WTC11 (cell line): Measurements from ENCODE around the gene LENG9. TPM values are rescaled to one million over a fixed set of nuclear protein-coding genes. Genes with fewer than 3 reads are reported as not detected.
A peak's percentile ranks its signal among the peaks of the same experiment; 100 is the strongest.

Experiments used
- ATAC-seq: fragments of 200-7000 bp; cut with Tn5 transposase; 2 replicates; pipeline ENCODE4 v1.10.0; 2021; ENCODE audit warnings: mild to moderate bottlenecking, moderate library complexity
- CTCF ChIA-PET: fragments of 300-600 bp; sonication (Branson Sonifier 250); formaldehyde crosslinking; loops from one replicate; lab custom pipeline; 2021; ENCODE audit warnings: antibody characterized with exemption; lab: Charles Lee
- POLR2A ChIA-PET: fragments of 350-600 bp; sonication (Branson Sonifier 250); formaldehyde crosslinking; loops from one replicate; lab custom pipeline; 2021; ENCODE audit warnings: antibody characterized with exemption; lab: Charles Lee
- DNase-seq: peaks from one replicate; pipeline ENCODE4 v3.0.0; 2021; ENCODE audit warnings: low spot score
- H3K27ac Mint-ChIP-seq: 2 replicates; pipeline ENCODE4 v1.8.0; 2021; ENCODE audit warnings: mixed read lengths
- H3K27me3 Mint-ChIP-seq: 2 replicates; pipeline ENCODE4 v1.8.0; 2021; ENCODE audit warnings: low read depth, mild to moderate bottlenecking, moderate library complexity, mixed read lengths
- H3K36me3 Mint-ChIP-seq: 2 replicates; pipeline ENCODE4 v1.8.0; 2021; ENCODE audit warnings: mixed read lengths
- H3K4me1 Mint-ChIP-seq: 2 replicates; pipeline ENCODE4 v1.8.0; 2022; ENCODE audit warnings: mixed read lengths
- H3K4me3 Mint-ChIP-seq: 2 replicates; pipeline ENCODE4 v1.8.0; 2021; ENCODE audit warnings: mild to moderate bottlenecking, moderate library complexity, mixed read lengths
- H3K9me3 Mint-ChIP-seq: 2 replicates; pipeline ENCODE4 v1.8.0; 2021; ENCODE audit warnings: mixed read lengths
- EMX1 ChIP-seq: fragments of 250-450 bp; sonication (Bioruptor Pico); IDR thresholded peaks from 2 replicates; pipeline ENCODE4 v1.8.0; 2021; ENCODE audit warnings: mild to moderate bottlenecking
- GABPB1 ChIP-seq: sonication (generic); formaldehyde crosslinking; IDR thresholded peaks from 2 replicates; pipeline ENCODE4 v1.8.1; 2023; ENCODE audit warnings: mild to moderate bottlenecking, missing genetic modification reagents
- GRHL2 ChIP-seq: fragments of 250-450 bp; sonication (Bioruptor Pico); IDR thresholded peaks from 2 replicates; pipeline ENCODE4 v1.8.0; 2022; ENCODE audit warnings: mild to moderate bottlenecking, moderate library complexity; ENCODE audit not compliant: insufficient replicate concordance, severe bottlenecking
- IRF2 ChIP-seq: sonication (generic); formaldehyde crosslinking; IDR thresholded peaks from 2 replicates; pipeline ENCODE4 v1.8.0; 2022; ENCODE audit warnings: low read depth, missing genetic modification reagents, borderline replicate concordance
- MXD4 ChIP-seq: fragments of 250-450 bp; sonication (Bioruptor Pico); IDR thresholded peaks from 2 replicates; pipeline ENCODE4 v1.8.0; 2021; ENCODE audit warnings: mild to moderate bottlenecking, moderate library complexity, borderline replicate concordance
- NFATC4 ChIP-seq: fragments of 250-450 bp; sonication (Bioruptor Pico); IDR thresholded peaks from 2 replicates; pipeline ENCODE4 v1.9.0; 2021; ENCODE audit warnings: mild to moderate bottlenecking
- NFE2L1 ChIP-seq: sonication (generic); formaldehyde crosslinking; IDR thresholded peaks from 2 replicates; pipeline ENCODE4 v1.8.1; 2023; ENCODE audit warnings: missing genetic modification reagents
- SOX15 ChIP-seq: fragments of 250-450 bp; sonication (Bioruptor Pico); IDR thresholded peaks from 2 replicates; pipeline ENCODE4 v1.9.0; 2021; ENCODE audit warnings: mild to moderate bottlenecking
- STAT6 ChIP-seq: sonication (generic); formaldehyde crosslinking; conservative IDR thresholded peaks from 2 replicates; pipeline ENCODE4 v1.8.1; 2023; ENCODE audit warnings: mild to moderate bottlenecking, low read depth, missing genetic modification reagents, moderate library complexity
- ZBTB21 ChIP-seq: sonication (generic); formaldehyde crosslinking; IDR thresholded peaks from 2 replicates; pipeline ENCODE4 v1.8.1; 2023; ENCODE audit warnings: mild to moderate bottlenecking, missing genetic modification reagents, borderline replicate concordance
- ZNF219 ChIP-seq: sonication (generic); formaldehyde crosslinking; IDR thresholded peaks from 2 replicates; pipeline ENCODE4 v1.8.0; 2023; ENCODE audit warnings: missing genetic modification reagents, mild to moderate bottlenecking, borderline replicate concordance
- total RNA-seq: library from RNA; stranded (reverse); gene quantifications from 3 replicates; pipeline ENCODE4 v1.2.3, GENCODE V29; 2021
- TF ChIP-seq, protein P1 (sequence below): fragments of 250-450 bp; sonication (Bioruptor Pico); IDR thresholded peaks from 2 replicates; pipeline ENCODE4 v1.9.0; 2021; ENCODE audit warnings: moderate library complexity, mild to moderate bottlenecking, inconsistent platforms, borderline replicate concordance
- TF ChIP-seq, protein P2 (sequence below): sonication (generic); formaldehyde crosslinking; IDR thresholded peaks from 2 replicates; pipeline ENCODE4 v1.8.0; 2023; ENCODE audit warnings: missing genetic modification reagents, mild to moderate bottlenecking, borderline replicate concordance
- TF ChIP-seq, protein P3 (sequence below): fragments of 250-450 bp; sonication (Bioruptor Pico); IDR thresholded peaks from 2 replicates; pipeline ENCODE4 v1.8.0; 2021; ENCODE audit warnings: mild to moderate bottlenecking

LENG9 gene
- total RNA-seq, 1 experiment from 2014 or later, result 6.1 TPM

- ChIA-PET POLR2A (no interaction called here), CTCF (interaction anchor here (0.7 to 1.5 kb wide), 2 partner anchors 19 to 43 kb away, joined by 3 read pairs; partner anchors contain the start of gene TTYH1)
- H3K27me3 Mint-ChIP-seq, result peaks cover 36% of the 10 kb centered on the region
- TF ChIP-seq, protein P1, sequence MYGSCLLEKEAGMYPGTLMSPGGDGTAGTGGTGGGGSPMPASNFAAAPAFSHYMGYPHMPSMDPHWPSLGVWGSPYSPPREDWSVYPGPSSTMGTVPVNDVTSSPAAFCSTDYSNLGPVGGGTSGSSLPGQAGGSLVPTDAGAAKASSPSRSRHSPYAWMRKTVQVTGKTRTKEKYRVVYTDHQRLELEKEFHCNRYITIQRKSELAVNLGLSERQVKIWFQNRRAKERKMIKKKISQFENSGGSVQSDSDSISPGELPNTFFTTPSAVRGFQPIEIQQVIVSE (CRISPR knock-in tag), result no peak
- TF ChIP-seq ZBTB21 (CRISPR knock-in tag) (no peak), EMX1 (CRISPR knock-in tag) (0 out of 2 replicates have a peak, but pooled peaks have one; percentile 48)
- H3K27ac Mint-ChIP-seq, result no peak overlapping the region
- no peaks in the 10 kb centered on the region for H3K9me3 Mint-ChIP-seq
- ATAC-seq (no peak), DNase-seq (no peak)
- no peak overlapping the region for H3K4me3 Mint-ChIP-seq
- peaks cover 40% of the 10 kb centered on the region for H3K4me1 Mint-ChIP-seq
- H3K36me3 Mint-ChIP-seq, result no peaks in the 10 kb centered on the region
Observed at GRCh38 chr19:54434873-54435214, 28.7 kb downstream of the LENG9 start.

DNA sequence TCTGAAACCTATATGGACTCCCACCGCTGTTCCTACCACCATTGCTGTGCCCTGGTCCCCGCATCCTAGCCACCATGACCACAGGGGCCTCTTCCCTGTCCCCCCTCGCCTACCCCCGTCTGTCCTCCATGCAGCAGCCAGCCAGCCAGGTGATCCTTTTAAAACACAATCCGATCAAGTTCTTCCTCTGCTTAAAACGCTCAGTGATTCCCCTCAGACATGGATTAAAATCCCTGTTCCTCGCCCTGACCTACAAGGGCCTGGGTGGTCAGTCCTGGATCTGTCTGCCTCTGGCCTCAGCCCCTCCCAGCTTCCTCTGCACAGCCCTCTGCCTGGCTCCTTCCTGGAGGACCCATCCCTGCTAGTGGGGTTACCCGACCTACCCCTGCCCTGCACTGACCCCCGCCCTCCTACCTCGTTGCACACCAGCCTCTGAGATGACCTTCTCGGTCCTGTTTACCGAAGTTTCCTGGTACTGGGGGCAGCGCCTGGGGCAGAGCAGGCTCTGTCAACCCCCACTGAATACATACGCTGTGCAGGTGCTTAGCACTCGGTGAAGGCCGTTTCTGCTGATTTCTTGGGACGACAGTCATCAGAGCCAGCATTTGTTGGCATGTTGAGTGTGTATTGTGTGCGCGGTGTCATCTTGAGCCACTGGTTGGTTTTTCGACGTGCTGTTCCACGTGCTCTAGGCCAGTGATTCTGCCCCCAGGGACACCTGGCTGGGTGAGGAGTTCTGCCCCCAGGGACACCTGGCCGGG is 29.3 kb downstream of the LENG9 start:
- TF ChIP-seq SOX15 (no peak), NFATC4 (CRISPR knock-in tag) (no peak), EMX1 (CRISPR knock-in tag) (peak; percentile 2; the same call in 1 of the 2 replicates), GRHL2 (no peak), STAT6 (CRISPR knock-in tag) (no peak), NFE2L1 (CRISPR knock-in tag) (no peak), IRF2 (no peak)
- Mint-ChIP-seq H3K27ac (no peak overlapping the region), H3K9me3 (no peaks in the 10 kb centered on the region), H3K4me1 (peaks cover 40% of the 10 kb centered on the region), H3K4me3 (no peak overlapping the region), H3K27me3 (peaks cover 37% of the 10 kb centered on the region), H3K36me3 (no peaks in the 10 kb centered on the region)
- POLR2A ChIA-PET, result interaction anchor here (1.0 kb wide), 1 partner anchor 13 kb away, joined by 3 read pairs; no protein-coding TSS in a partner anchor
- DNase-seq (no peak), ATAC-seq (no peak)
- CTCF ChIA-PET, result interaction anchor here (0.7 kb wide), 1 partner anchor 43 kb away, joined by 3 read pairs; no protein-coding TSS in a partner anchor

GRCh38 chr19:54433697-54434096 is 29.9 kb downstream of the LENG9 start:
- Mint-ChIP-seq H3K27me3 (peaks cover 38% of the 10 kb centered on the region), H3K9me3 (no peaks in the 10 kb centered on the region), H3K36me3 (no peaks in the 10 kb centered on the region), H3K4me1 (peaks cover 39% of the 10 kb centered on the region), H3K4me3 (no peak overlapping the region), H3K27ac (no peak overlapping the region)
- ChIA-PET POLR2A (interaction anchor here (0.6 to 1.0 kb wide), 2 partner anchors 13 to 1141 kb away, joined by 3 to 7 read pairs; no protein-coding TSS in a partner anchor), CTCF (interaction anchor here (1.0 kb wide), 1 partner anchor 18 kb away, joined by 4 read pairs; the partner anchor contains the start of gene TTYH1)
- DNase-seq (no peak), ATAC-seq (no peak)
- TF ChIP-seq, protein P2, sequence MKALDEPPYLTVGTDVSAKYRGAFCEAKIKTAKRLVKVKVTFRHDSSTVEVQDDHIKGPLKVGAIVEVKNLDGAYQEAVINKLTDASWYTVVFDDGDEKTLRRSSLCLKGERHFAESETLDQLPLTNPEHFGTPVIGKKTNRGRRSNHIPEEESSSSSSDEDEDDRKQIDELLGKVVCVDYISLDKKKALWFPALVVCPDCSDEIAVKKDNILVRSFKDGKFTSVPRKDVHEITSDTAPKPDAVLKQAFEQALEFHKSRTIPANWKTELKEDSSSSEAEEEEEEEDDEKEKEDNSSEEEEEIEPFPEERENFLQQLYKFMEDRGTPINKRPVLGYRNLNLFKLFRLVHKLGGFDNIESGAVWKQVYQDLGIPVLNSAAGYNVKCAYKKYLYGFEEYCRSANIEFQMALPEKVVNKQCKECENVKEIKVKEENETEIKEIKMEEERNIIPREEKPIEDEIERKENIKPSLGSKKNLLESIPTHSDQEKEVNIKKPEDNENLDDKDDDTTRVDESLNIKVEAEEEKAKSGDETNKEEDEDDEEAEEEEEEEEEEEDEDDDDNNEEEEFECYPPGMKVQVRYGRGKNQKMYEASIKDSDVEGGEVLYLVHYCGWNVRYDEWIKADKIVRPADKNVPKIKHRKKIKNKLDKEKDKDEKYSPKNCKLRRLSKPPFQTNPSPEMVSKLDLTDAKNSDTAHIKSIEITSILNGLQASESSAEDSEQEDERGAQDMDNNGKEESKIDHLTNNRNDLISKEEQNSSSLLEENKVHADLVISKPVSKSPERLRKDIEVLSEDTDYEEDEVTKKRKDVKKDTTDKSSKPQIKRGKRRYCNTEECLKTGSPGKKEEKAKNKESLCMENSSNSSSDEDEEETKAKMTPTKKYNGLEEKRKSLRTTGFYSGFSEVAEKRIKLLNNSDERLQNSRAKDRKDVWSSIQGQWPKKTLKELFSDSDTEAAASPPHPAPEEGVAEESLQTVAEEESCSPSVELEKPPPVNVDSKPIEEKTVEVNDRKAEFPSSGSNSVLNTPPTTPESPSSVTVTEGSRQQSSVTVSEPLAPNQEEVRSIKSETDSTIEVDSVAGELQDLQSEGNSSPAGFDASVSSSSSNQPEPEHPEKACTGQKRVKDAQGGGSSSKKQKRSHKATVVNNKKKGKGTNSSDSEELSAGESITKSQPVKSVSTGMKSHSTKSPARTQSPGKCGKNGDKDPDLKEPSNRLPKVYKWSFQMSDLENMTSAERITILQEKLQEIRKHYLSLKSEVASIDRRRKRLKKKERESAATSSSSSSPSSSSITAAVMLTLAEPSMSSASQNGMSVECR, result no peak
- TF ChIP-seq MXD4 (CRISPR knock-in tag) (no peak), ZNF219 (CRISPR knock-in tag) (no peak), GABPB1 (CRISPR knock-in tag) (no peak)
- TF ChIP-seq, protein P3, sequence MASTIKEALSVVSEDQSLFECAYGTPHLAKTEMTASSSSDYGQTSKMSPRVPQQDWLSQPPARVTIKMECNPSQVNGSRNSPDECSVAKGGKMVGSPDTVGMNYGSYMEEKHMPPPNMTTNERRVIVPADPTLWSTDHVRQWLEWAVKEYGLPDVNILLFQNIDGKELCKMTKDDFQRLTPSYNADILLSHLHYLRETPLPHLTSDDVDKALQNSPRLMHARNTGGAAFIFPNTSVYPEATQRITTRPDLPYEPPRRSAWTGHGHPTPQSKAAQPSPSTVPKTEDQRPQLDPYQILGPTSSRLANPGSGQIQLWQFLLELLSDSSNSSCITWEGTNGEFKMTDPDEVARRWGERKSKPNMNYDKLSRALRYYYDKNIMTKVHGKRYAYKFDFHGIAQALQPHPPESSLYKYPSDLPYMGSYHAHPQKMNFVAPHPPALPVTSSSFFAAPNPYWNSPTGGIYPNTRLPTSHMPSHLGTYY (CRISPR knock-in tag), result no peak
